ENCODE measurements around the gene ZFP36L1.

DNA sequence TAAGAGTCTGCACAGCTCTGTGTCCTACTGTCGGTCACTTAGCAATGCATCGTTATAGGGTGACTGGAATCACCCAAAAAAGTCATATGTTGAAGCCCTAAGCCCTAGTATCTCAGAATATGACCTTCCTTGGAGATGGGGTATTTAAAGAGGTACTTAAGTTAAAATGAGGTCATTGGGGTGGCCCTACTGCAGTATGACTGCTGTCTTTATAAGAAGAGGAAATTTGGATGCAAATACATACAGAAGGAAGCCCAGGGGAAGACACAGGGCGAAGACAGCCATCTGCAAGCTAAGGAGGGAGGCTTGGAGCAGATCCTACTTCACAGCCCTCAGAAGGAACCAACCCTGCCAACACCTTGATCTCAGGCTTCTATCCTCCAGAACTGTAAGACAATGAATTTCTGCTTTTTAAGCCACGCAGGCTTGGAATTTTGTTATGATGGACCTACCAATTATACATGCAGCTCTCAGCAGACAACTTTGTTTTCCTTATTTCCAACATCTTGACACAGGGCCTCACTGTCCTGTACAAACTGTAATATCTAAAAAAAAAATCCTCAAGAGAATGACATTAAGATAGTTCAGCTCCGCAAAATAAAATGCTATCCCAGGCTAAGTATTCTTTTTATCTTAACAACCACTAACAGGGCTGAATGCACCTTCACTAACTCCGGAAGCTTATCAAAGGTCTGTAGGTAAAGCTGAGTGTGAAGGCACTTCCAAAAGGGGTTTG lies 40.4 kb downstream of the ZFP36L1 start:
- TF ChIP-seq, protein P1, sequence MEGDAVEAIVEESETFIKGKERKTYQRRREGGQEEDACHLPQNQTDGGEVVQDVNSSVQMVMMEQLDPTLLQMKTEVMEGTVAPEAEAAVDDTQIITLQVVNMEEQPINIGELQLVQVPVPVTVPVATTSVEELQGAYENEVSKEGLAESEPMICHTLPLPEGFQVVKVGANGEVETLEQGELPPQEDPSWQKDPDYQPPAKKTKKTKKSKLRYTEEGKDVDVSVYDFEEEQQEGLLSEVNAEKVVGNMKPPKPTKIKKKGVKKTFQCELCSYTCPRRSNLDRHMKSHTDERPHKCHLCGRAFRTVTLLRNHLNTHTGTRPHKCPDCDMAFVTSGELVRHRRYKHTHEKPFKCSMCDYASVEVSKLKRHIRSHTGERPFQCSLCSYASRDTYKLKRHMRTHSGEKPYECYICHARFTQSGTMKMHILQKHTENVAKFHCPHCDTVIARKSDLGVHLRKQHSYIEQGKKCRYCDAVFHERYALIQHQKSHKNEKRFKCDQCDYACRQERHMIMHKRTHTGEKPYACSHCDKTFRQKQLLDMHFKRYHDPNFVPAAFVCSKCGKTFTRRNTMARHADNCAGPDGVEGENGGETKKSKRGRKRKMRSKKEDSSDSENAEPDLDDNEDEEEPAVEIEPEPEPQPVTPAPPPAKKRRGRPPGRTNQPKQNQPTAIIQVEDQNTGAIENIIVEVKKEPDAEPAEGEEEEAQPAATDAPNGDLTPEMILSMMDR (IDR thresholded peaks at IDR 0.05): no peak
- TF ChIP-seq POLR2A (IDR thresholded peaks at IDR 0.05) (no peak), EP300 (IDR thresholded peaks at IDR 0.05) (no peak)

Data from ovary (tissue), 3 donors.